Fibroblast of lung (primary cell): ENCODE measurements around the gene RAB31. TPM values are rescaled to one million over a fixed set of nuclear protein-coding genes. Genes with fewer than 3 reads are reported as not detected.

Experiments
- DNase-seq, 2 donors: peaks; one replicate each; pipeline versions ENCODE4 v3.0.0 to v3.0.0-alpha.2; 2010; ENCODE audit warnings: low read depth in 2 of 2
- H2AFZ ChIP-seq: 2 replicates; pipeline ENCODE4 v1.5.1; 2012; ENCODE audit warnings: low read length, control low read depth, inconsistent platforms
- H3K27ac ChIP-seq: 2 replicates; pipeline ENCODE4 v1.5.1; 2011; ENCODE audit warnings: low read length, control low read depth; ENCODE audit not compliant: insufficient read depth
- H3K27me3 ChIP-seq: 2 replicates; pipeline ENCODE4 v1.5.1; 2011; ENCODE audit warnings: mild to moderate bottlenecking, low read length; ENCODE audit not compliant: control insufficient read depth, insufficient read depth
- H3K36me3 ChIP-seq: 2 replicates; pipeline ENCODE4 v1.5.1; 2011; ENCODE audit warnings: low read length; ENCODE audit not compliant: control insufficient read depth, insufficient read depth
- H3K4me1 ChIP-seq: 2 replicates; pipeline ENCODE4 v1.5.1; 2011; ENCODE audit warnings: low read length; ENCODE audit not compliant: control insufficient read depth, insufficient read depth; ENCODE audit errors: extremely low read depth
- H3K4me2 ChIP-seq: 2 replicates; pipeline ENCODE4 v1.5.1; 2011; ENCODE audit warnings: low read length, control low read depth; ENCODE audit not compliant: insufficient read depth; ENCODE audit errors: extremely low read depth
- H3K4me3 ChIP-seq, 4 experiments: fragments of 200-600 bp in 1 of 4; sonication (generic) in 1 of 4; replicated peaks in 1 of 4; 2 replicates each; pipeline ENCODE4 v1.5.1; 2011 to 2016; ENCODE audit warnings: low read length in 4 of 4, low read depth in 3 of 4, mild to moderate bottlenecking in 3 of 4, control low read depth in 2 of 4, inconsistent platforms in 1 of 4, mixed read lengths in 1 of 4; ENCODE audit not compliant: insufficient read depth in 1 of 4; ENCODE audit errors: control extremely low read depth in 1 of 4
- H3K79me2 ChIP-seq: 2 replicates; pipeline ENCODE4 v1.5.1; 2012; ENCODE audit warnings: mild to moderate bottlenecking, low read length, inconsistent platforms; ENCODE audit not compliant: control insufficient read depth, insufficient read depth
- H3K9ac ChIP-seq: 2 replicates; pipeline ENCODE4 v1.5.1; 2011; ENCODE audit warnings: mild to moderate bottlenecking, low read length, control low read depth; ENCODE audit not compliant: insufficient read depth
- H3K9me3 ChIP-seq: 2 replicates; pipeline ENCODE4 v1.5.1; 2012; ENCODE audit warnings: low read depth, low read length; ENCODE audit not compliant: control insufficient read depth, insufficient read depth
- H4K20me1 ChIP-seq: 2 replicates; pipeline ENCODE4 v1.5.1; 2011; ENCODE audit warnings: low read length; ENCODE audit not compliant: control insufficient read depth, insufficient read depth; ENCODE audit errors: extremely low read depth
- CTCF ChIP-seq, 2 donors: IDR thresholded peaks in 1 of 2; conservative IDR thresholded peaks in 1 of 2; 1 replicate in 1 of 2; 2 replicates in 1 of 2; pipeline ENCODE4 v1.5.1; 2011 to 2012; ENCODE audit warnings: low read length in 2 of 2, control low read depth in 1 of 2, inconsistent platforms in 1 of 2, low read depth in 1 of 2, mild to moderate bottlenecking in 1 of 2
- EZH2 ChIP-seq: IDR thresholded peaks from 2 replicates; pipeline ENCODE4 v1.5.1; 2012; ENCODE audit warnings: low read length, control low read depth, mild to moderate bottlenecking; ENCODE audit errors: missing control alignments
- polyA plus RNA-seq, 2 donors: library from polyadenylated mRNA; depleted of rRNA in 1 of 2; stranded (reverse) in 1 of 2; unstranded in 1 of 2; fragments of >200 nt; gene quantifications; 2 replicates each; pipeline ENCODE4 v1.2.1, GENCODE V29; 2011 to 2012; ENCODE audit warnings: missing spikeins in 1 of 2
- total RNA-seq: library from RNA; depleted of rRNA; stranded (reverse); fragments of >200 nt; gene quantifications from 2 replicates; pipeline ENCODE4 v1.2.1, GENCODE V29; 2014

Gene RAB31
- total and polyA plus RNA-seq, 2 donors (not counting 1 experiment from before 2014, with no cell fraction given), result 29.6 to 47.1 TPM

GRCh38 chr18:9688036-9688741 is 19.9 kb upstream of the RAB31 start:
- TF ChIP-seq EZH2 (no peak), CTCF (conservative IDR thresholded peaks at IDR 0.05 in 1 of 2, IDR thresholded peaks at IDR 0.05 in 1 of 2; ENCODE audit: low read depth in 1 of 2, low read length in 2 of 2) (no peak)
- Histone ChIP-seq H3K9me3 (no peaks in the 10 kb centered on the region), H3K36me3 (no peaks in the 10 kb centered on the region), H3K4me1 (peaks cover 13% of the 10 kb centered on the region), H3K4me3 (no peak overlapping the region), H2AFZ (no peak overlapping the region), H3K27ac (no peak overlapping the region), H3K27me3 (no peaks in the 10 kb centered on the region), H3K4me2 (no peak overlapping the region), H3K9ac (no peak overlapping the region), H4K20me1 (no peaks in the 10 kb centered on the region), H3K79me2 (no peaks in the 10 kb centered on the region)
- DNase-seq, result peak; percentile 60 to 86

GRCh38 chr18:9689253-9689652 is 18.8 kb upstream of the RAB31 start:
- Histone ChIP-seq H3K4me1 (peaks cover 11% of the 10 kb centered on the region), H3K9me3 (no peaks in the 10 kb centered on the region), H2AFZ (no peak overlapping the region), H3K79me2 (no peaks in the 10 kb centered on the region), H4K20me1 (no peaks in the 10 kb centered on the region), H3K27me3 (no peaks in the 10 kb centered on the region), H3K4me3 (no peak overlapping the region), H3K9ac (no peak overlapping the region), H3K4me2 (no peak overlapping the region), H3K27ac (no peak overlapping the region), H3K36me3 (no peaks in the 10 kb centered on the region)
- DNase-seq, result no peak
- TF ChIP-seq CTCF (conservative IDR thresholded peaks at IDR 0.05 in 1 of 2, IDR thresholded peaks at IDR 0.05 in 1 of 2; ENCODE audit: low read depth in 1 of 2, low read length in 2 of 2) (no peak), EZH2 (no peak)

- Histone ChIP-seq H3K27me3 (no peaks in the 10 kb centered on the region), H3K4me1 (peaks cover 2% of the 10 kb centered on the region), H3K79me2 (no peaks in the 10 kb centered on the region), H3K4me3 (no peak overlapping the region), H3K9ac (no peak overlapping the region), H3K9me3 (no peaks in the 10 kb centered on the region), H3K27ac (no peak overlapping the region), H3K4me2 (no peak overlapping the region), H2AFZ (no peak overlapping the region), H4K20me1 (no peaks in the 10 kb centered on the region), H3K36me3 (no peaks in the 10 kb centered on the region)
- peak; percentile 49 to 88 for DNase-seq
- TF ChIP-seq EZH2 (no peak), CTCF (conservative IDR thresholded peaks at IDR 0.05 in 1 of 2, IDR thresholded peaks at IDR 0.05 in 1 of 2; ENCODE audit: low read depth in 1 of 2, low read length in 2 of 2) (no peak)
Measured at GRCh38 chr18:9690418-9691188, 17.5 kb upstream of the RAB31 start.
